Keratinocyte (primary cell): ENCODE results near the gene DENND6A. TPM values are rescaled to one million over a fixed set of nuclear protein-coding genes. Genes with fewer than 3 reads are reported as not detected.

ENCODE experiments used
- DNase-seq: peaks from one replicate; pipeline ENCODE4 v3.0.0-alpha.2; 2011; ENCODE audit warnings: low read depth, missing footprints, low spot score
- FAIRE-seq: peaks from 2 replicates; lab custom pipeline; 2011; peaks lifted over from hg19 to GRCh38; lab: Jason Lieb, UNC
- H2AFZ ChIP-seq: 2 replicates; pipeline ENCODE4 v1.6.0; 2012; ENCODE audit warnings: low read length, control low read depth, inconsistent platforms; ENCODE audit not compliant: control insufficient read depth
- H3K27ac ChIP-seq: 2 replicates; pipeline ENCODE4 v1.5.1; 2011; ENCODE audit warnings: low read length; ENCODE audit not compliant: control insufficient read depth, insufficient read depth
- H3K27me3 ChIP-seq: 3 replicates; pipeline ENCODE4 v1.6.0; 2011; ENCODE audit warnings: low read length; ENCODE audit not compliant: control insufficient read depth, insufficient read depth; ENCODE audit errors: extremely low read depth
- H3K36me3 ChIP-seq, 2 experiments: 2 replicates in 1 of 2; 3 replicates in 1 of 2; pipeline ENCODE4 v1.5.1; 2011; ENCODE audit warnings: low read length in 2 of 2, mild to moderate bottlenecking in 1 of 2; ENCODE audit not compliant: control insufficient read depth in 2 of 2, insufficient read depth in 2 of 2; ENCODE audit errors: extremely low read depth in 1 of 2
- H3K4me1 ChIP-seq: 3 replicates; pipeline ENCODE4 v1.5.1; 2011; ENCODE audit warnings: low read length; ENCODE audit not compliant: control insufficient read depth, insufficient read depth; ENCODE audit errors: extremely low read depth
- H3K4me2 ChIP-seq: 3 replicates; pipeline ENCODE4 v1.6.0; 2011; ENCODE audit warnings: low read depth, low read length; ENCODE audit not compliant: control insufficient read depth, insufficient read depth; ENCODE audit errors: extremely low read depth
- H3K4me3 ChIP-seq, 3 experiments: fragments of 200-600 bp in 1 of 3; sonication (generic) in 1 of 3; 2 replicates in 2 of 3; 3 replicates in 1 of 3; pipeline ENCODE4 v1.5.1; 2011 to 2016; ENCODE audit warnings: low read length in 3 of 3, mild to moderate bottlenecking in 3 of 3, control low read depth in 2 of 3, inconsistent platforms in 1 of 3, low read depth in 1 of 3, mixed read lengths in 1 of 3, mixed run types in 1 of 3, moderate library complexity in 1 of 3; ENCODE audit not compliant: control insufficient read depth in 2 of 3, insufficient read depth in 2 of 3; ENCODE audit errors: extremely low read depth in 1 of 3
- H3K79me2 ChIP-seq: 2 replicates; pipeline ENCODE4 v1.6.0; 2012; ENCODE audit warnings: low read length; ENCODE audit not compliant: control insufficient read depth, insufficient read depth
- H3K9ac ChIP-seq: 3 replicates; pipeline ENCODE4 v1.6.0; 2011; ENCODE audit warnings: low read length; ENCODE audit not compliant: control insufficient read depth, insufficient read depth; ENCODE audit errors: extremely low read depth
- H3K9me1 ChIP-seq: 3 replicates; pipeline ENCODE4 v1.6.0; 2011; ENCODE audit warnings: low read length; ENCODE audit not compliant: control insufficient read depth, insufficient read depth; ENCODE audit errors: extremely low read depth
- H3K9me3 ChIP-seq: 2 replicates; pipeline ENCODE4 v1.5.1; 2012; ENCODE audit warnings: low read depth, low read length; ENCODE audit not compliant: control insufficient read depth
- H4K20me1 ChIP-seq: 3 replicates; pipeline ENCODE4 v1.6.0; 2011; ENCODE audit warnings: low read length; ENCODE audit not compliant: control insufficient read depth, insufficient read depth; ENCODE audit errors: extremely low read depth
- CTCF ChIP-seq, 3 experiments: IDR thresholded peaks in 1 of 3; conservative IDR thresholded peaks in 1 of 3; optimal IDR thresholded peaks in 1 of 3; 2 replicates in 2 of 3; 3 replicates in 1 of 3; pipeline versions ENCODE3 to v1.5.1; 2011; ENCODE audit warnings: low read length in 3 of 3, mild to moderate bottlenecking in 3 of 3, moderate library complexity in 2 of 3, control low read depth in 1 of 3, inconsistent platforms in 1 of 3; ENCODE audit not compliant: insufficient read depth in 2 of 3; ENCODE audit errors: extremely low read depth in 1 of 3
- EZH2 ChIP-seq: IDR thresholded peaks from one replicate; pipeline ENCODE4 v1.6.1; 2012; ENCODE audit warnings: inconsistent platforms, mild to moderate bottlenecking, low read length, moderate library complexity
- dilution Hi-C: fragments of 300-500 bp; cut with MboI; formaldehyde crosslinking; loops from one replicate; pipeline ENCODE4 v1.7.0; 2020; ENCODE audit warnings: low sequenced_read_pairs; ENCODE audit not compliant: extremely low pct_ligation_motif_present
- polyA plus RNA-seq, 5 experiments: library from polyadenylated mRNA; depleted of rRNA in 3 of 5; stranded (reverse) in 3 of 5; stranded (forward) in 1 of 5; unstranded in 1 of 5; fragments of >200 nt; gene quantifications; 1 replicate in 1 of 5; 2 replicates in 3 of 5; 3 replicates in 1 of 5; pipeline versions ENCODE4 v1.2.1 to v1.2.3, GENCODE V29; 2011 to 2012; ENCODE audit warnings: missing spikeins in 2 of 5, low read depth in 1 of 5, low replicate concordance in 1 of 5

Gene DENND6A
- polyA plus RNA-seq, 1 donor (not counting 4 experiments of a cell fraction or from before 2014, with no cell fraction given), result 22.8 TPM

- no peak for TF ChIP-seq CTCF (optimal IDR thresholded peaks at IDR 0.05 in 1 of 3, IDR thresholded peaks at IDR 0.05 in 1 of 3, conservative IDR thresholded peaks at IDR 0.05 in 1 of 3; ENCODE audit: extremely low read depth in 1 of 3, insufficient read depth in 2 of 3, low read length in 3 of 3)
- no peak for TF ChIP-seq EZH2
- Histone ChIP-seq H3K79me2 (no peaks in the 10 kb centered on the region), H3K4me1 (no peaks in the 10 kb centered on the region), H3K4me3 (no peak overlapping the region), H2AFZ (no peak overlapping the region), H3K27ac (no peak overlapping the region), H4K20me1 (no peaks in the 10 kb centered on the region), H3K4me2 (no peak overlapping the region), H3K9me1 (no peaks in the 10 kb centered on the region), H3K27me3 (no peaks in the 10 kb centered on the region), H3K36me3 (peaks cover 6 to 30% of the 10 kb centered on the region in 2 experiments), H3K9ac (no peak overlapping the region), H3K9me3 (no peaks in the 10 kb centered on the region)
- DNase-seq (no peak), FAIRE-seq (no peak)
- dilution Hi-C loops, result no loop called here
Observed at GRCh38 chr3:57627976-57628375, 64.9 kb downstream of the DENND6A start.

- no peaks in the 10 kb centered on the region for H4K20me1 ChIP-seq
- H2AFZ ChIP-seq, result no peak overlapping the region
- H3K27ac ChIP-seq, result no peak overlapping the region
- no peaks in the 10 kb centered on the region for H3K9me1 ChIP-seq
- TF ChIP-seq CTCF (optimal IDR thresholded peaks at IDR 0.05 in 1 of 3, IDR thresholded peaks at IDR 0.05 in 1 of 3, conservative IDR thresholded peaks at IDR 0.05 in 1 of 3; ENCODE audit: extremely low read depth in 1 of 3, insufficient read depth in 2 of 3, low read length in 3 of 3) (no peak), EZH2 (no peak)
- no peak overlapping the region for H3K4me2 ChIP-seq
- peaks cover 5 to 22% of the 10 kb centered on the region in 2 experiments for H3K36me3 ChIP-seq
- H3K27me3 ChIP-seq, result no peaks in the 10 kb centered on the region
- H3K4me3 ChIP-seq, result no peak overlapping the region
- no peaks in the 10 kb centered on the region for H3K9me3 ChIP-seq
- FAIRE-seq (no peak), DNase-seq (no peak)
- H3K9ac ChIP-seq, result no peak overlapping the region
- no peaks in the 10 kb centered on the region for H3K79me2 ChIP-seq
- H3K4me1 ChIP-seq, result no peaks in the 10 kb centered on the region
- dilution Hi-C loops, result no loop called here
Observed at GRCh38 chr3:57624801-57625200, 68.1 kb downstream of the DENND6A start.
